HepG2 (cell line): ENCODE data around the gene ZFPM1. TPM values are rescaled to one million over a fixed set of nuclear protein-coding genes. Genes with fewer than 3 reads are reported as not detected.

ENCODE experiments used
- CEBPG ChIP-seq: IDR thresholded peaks from 2 replicates; pipeline ENCODE4 v1.6.1; 2016
- GTF2F1 ChIP-seq: fragments of 150-350 bp; IDR thresholded peaks from 2 replicates; pipeline ENCODE4 v1.6.1; 2014; ENCODE audit warnings: low read length
- HOXA5 ChIP-seq: sonication (generic); formaldehyde crosslinking; IDR thresholded peaks from 2 replicates; pipeline ENCODE4 v1.4.0; 2020; ENCODE audit warnings: missing genetic modification reagents
- KDM5A ChIP-seq: fragments of 200-600 bp; sonication (generic); IDR thresholded peaks from 2 replicates; pipeline ENCODE4 v1.7.0; 2018; ENCODE audit warnings: antibody characterized with exemption, mild to moderate bottlenecking, low read length, borderline replicate concordance
- TRAFD1 ChIP-seq: sonication (generic); formaldehyde crosslinking; IDR thresholded peaks from 2 replicates; pipeline ENCODE4 v1.5.1; 2020; ENCODE audit warnings: missing genetic modification reagents, mild to moderate bottlenecking, borderline replicate concordance
- ZNF263 ChIP-seq: sonication (generic); formaldehyde crosslinking; IDR thresholded peaks from 2 replicates; pipeline ENCODE4 v1.4.0; 2020; ENCODE audit warnings: missing genetic modification reagents
- ZNF512 ChIP-seq: sonication (generic); formaldehyde crosslinking; IDR thresholded peaks from 2 replicates; pipeline ENCODE4 v1.4.0; 2020; ENCODE audit warnings: mild to moderate bottlenecking, missing genetic modification reagents
- ZNF570 ChIP-seq: sonication (generic); formaldehyde crosslinking; IDR thresholded peaks from 2 replicates; pipeline ENCODE4 v1.4.0; 2020; ENCODE audit warnings: mild to moderate bottlenecking, missing genetic modification reagents, borderline replicate concordance
- ZNF629 ChIP-seq: sonication (generic); formaldehyde crosslinking; conservative IDR thresholded peaks from 2 replicates; pipeline ENCODE4 v1.5.0; 2020; ENCODE audit warnings: missing genetic modification reagents
- ZSCAN30 ChIP-seq: sonication (generic); formaldehyde crosslinking; IDR thresholded peaks from 2 replicates; pipeline ENCODE4 v1.5.0; 2020; ENCODE audit warnings: mild to moderate bottlenecking, missing genetic modification reagents
- polyA plus RNA-seq, 8 experiments: library from polyadenylated mRNA; depleted of rRNA in 3 of 8; stranded (reverse) in 7 of 8; unstranded in 1 of 8; fragments of >200 nt; fragmentation: Illumina TruSeq in 4 of 8; extraction: Trizol in 4 of 8; gene quantifications; 2 replicates each; pipeline versions ENCODE4 v1.2.1 to v1.2.3, GENCODE V29; 2011 to 2016; ENCODE audit warnings: low read depth in 4 of 8, missing spikeins in 1 of 8, mixed read lengths in 1 of 8; ENCODE audit not compliant: insufficient read depth in 1 of 8
- total RNA-seq, 5 experiments: library from RNA; depleted of rRNA; stranded (reverse); fragments of >200 nt; fragmentation: Illumina TruSeq; extraction: Trizol; gene quantifications; 2 replicates each; pipeline ENCODE4 v1.2.3, GENCODE V29; 2016; ENCODE audit warnings: low read depth in 1 of 5
- TF ChIP-seq, protein P1 (sequence below): sonication (generic); formaldehyde crosslinking; IDR thresholded peaks from 2 replicates; pipeline ENCODE4 v1.8.0; 2023; ENCODE audit warnings: mild to moderate bottlenecking, missing genetic modification reagents
- TF ChIP-seq, protein P2 (sequence below): sonication (generic); formaldehyde crosslinking; IDR thresholded peaks from 2 replicates; pipeline ENCODE4 v1.9.0; 2022; ENCODE audit warnings: missing genetic modification reagents, mild to moderate bottlenecking, borderline replicate concordance
- TF ChIP-seq, protein P3 (sequence below): sonication (generic); formaldehyde crosslinking; IDR thresholded peaks from 2 replicates; pipeline ENCODE4 v1.4.0; 2020; ENCODE audit warnings: missing genetic modification reagents
- TF ChIP-seq, protein P4 (sequence below): sonication (generic); formaldehyde crosslinking; IDR thresholded peaks from 2 replicates; pipeline ENCODE4 v1.8.1; 2022; ENCODE audit warnings: low read depth, mild to moderate bottlenecking, missing genetic modification reagents

The ZFPM1 gene
- total and polyA plus RNA-seq, 2 of the 13 experiments (the other 11 are each of a cell fraction or from before 2014, with no cell fraction given): 1.3 to 3.8 TPM

- TF ChIP-seq KDM5A (peak; percentile 96), HOXA5 (peak; percentile 17; the same call in 1 of the 2 replicates), ZNF263 (CRISPR knock-in tag) (0 out of 2 replicates have a peak, but pooled peaks have one; percentile 4), CEBPG (CRISPR knock-in tag) (no peak), TRAFD1 (no peak), ZNF629 (CRISPR knock-in tag) (0 out of 2 replicates have a peak, but pooled peaks have one; percentile 6), ZNF570 (CRISPR knock-in tag) (no peak), ZSCAN30 (no peak), GTF2F1 (no peak), ZNF512 (no peak)
- TF ChIP-seq, protein P1, sequence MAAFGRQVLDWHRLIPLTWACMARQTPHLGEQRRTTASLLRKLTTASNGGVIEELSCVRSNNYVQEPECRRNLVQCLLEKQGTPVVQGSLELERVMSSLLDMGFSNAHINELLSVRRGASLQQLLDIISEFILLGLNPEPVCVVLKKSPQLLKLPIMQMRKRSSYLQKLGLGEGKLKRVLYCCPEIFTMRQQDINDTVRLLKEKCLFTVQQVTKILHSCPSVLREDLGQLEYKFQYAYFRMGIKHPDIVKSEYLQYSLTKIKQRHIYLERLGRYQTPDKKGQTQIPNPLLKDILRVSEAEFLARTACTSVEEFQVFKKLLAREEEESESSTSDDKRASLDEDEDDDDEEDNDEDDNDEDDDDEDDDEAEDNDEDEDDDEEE (CRISPR knock-in tag): no peak
- TF ChIP-seq, protein P2, sequence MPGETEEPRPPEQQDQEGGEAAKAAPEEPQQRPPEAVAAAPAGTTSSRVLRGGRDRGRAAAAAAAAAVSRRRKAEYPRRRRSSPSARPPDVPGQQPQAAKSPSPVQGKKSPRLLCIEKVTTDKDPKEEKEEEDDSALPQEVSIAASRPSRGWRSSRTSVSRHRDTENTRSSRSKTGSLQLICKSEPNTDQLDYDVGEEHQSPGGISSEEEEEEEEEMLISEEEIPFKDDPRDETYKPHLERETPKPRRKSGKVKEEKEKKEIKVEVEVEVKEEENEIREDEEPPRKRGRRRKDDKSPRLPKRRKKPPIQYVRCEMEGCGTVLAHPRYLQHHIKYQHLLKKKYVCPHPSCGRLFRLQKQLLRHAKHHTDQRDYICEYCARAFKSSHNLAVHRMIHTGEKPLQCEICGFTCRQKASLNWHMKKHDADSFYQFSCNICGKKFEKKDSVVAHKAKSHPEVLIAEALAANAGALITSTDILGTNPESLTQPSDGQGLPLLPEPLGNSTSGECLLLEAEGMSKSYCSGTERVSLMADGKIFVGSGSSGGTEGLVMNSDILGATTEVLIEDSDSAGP (CRISPR knock-in tag): no peak
- TF ChIP-seq, protein P3, sequence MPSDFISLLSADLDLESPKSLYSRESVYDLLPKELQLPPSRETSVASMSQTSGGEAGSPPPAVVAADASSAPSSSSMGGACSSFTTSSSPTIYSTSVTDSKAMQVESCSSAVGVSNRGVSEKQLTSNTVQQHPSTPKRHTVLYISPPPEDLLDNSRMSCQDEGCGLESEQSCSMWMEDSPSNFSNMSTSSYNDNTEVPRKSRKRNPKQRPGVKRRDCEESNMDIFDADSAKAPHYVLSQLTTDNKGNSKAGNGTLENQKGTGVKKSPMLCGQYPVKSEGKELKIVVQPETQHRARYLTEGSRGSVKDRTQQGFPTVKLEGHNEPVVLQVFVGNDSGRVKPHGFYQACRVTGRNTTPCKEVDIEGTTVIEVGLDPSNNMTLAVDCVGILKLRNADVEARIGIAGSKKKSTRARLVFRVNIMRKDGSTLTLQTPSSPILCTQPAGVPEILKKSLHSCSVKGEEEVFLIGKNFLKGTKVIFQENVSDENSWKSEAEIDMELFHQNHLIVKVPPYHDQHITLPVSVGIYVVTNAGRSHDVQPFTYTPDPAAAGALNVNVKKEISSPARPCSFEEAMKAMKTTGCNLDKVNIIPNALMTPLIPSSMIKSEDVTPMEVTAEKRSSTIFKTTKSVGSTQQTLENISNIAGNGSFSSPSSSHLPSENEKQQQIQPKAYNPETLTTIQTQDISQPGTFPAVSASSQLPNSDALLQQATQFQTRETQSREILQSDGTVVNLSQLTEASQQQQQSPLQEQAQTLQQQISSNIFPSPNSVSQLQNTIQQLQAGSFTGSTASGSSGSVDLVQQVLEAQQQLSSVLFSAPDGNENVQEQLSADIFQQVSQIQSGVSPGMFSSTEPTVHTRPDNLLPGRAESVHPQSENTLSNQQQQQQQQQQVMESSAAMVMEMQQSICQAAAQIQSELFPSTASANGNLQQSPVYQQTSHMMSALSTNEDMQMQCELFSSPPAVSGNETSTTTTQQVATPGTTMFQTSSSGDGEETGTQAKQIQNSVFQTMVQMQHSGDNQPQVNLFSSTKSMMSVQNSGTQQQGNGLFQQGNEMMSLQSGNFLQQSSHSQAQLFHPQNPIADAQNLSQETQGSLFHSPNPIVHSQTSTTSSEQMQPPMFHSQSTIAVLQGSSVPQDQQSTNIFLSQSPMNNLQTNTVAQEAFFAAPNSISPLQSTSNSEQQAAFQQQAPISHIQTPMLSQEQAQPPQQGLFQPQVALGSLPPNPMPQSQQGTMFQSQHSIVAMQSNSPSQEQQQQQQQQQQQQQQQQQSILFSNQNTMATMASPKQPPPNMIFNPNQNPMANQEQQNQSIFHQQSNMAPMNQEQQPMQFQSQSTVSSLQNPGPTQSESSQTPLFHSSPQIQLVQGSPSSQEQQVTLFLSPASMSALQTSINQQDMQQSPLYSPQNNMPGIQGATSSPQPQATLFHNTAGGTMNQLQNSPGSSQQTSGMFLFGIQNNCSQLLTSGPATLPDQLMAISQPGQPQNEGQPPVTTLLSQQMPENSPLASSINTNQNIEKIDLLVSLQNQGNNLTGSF (CRISPR knock-in tag): 0 out of 2 replicates have a peak, but pooled peaks have one; percentile 8
- TF ChIP-seq, protein P4, sequence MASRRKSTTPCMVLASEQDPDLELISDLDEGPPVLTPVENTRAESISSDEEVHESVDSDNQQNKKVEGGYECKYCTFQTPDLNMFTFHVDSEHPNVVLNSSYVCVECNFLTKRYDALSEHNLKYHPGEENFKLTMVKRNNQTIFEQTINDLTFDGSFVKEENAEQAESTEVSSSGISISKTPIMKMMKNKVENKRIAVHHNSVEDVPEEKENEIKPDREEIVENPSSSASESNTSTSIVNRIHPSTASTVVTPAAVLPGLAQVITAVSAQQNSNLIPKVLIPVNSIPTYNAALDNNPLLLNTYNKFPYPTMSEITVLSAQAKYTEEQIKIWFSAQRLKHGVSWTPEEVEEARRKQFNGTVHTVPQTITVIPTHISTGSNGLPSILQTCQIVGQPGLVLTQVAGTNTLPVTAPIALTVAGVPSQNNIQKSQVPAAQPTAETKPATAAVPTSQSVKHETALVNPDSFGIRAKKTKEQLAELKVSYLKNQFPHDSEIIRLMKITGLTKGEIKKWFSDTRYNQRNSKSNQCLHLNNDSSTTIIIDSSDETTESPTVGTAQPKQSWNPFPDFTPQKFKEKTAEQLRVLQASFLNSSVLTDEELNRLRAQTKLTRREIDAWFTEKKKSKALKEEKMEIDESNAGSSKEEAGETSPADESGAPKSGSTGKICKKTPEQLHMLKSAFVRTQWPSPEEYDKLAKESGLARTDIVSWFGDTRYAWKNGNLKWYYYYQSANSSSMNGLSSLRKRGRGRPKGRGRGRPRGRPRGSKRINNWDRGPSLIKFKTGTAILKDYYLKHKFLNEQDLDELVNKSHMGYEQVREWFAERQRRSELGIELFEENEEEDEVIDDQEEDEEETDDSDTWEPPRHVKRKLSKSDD (CRISPR knock-in tag): no peak
These were observed 117.6 kb downstream of the ZFPM1 start (continued) for GRCh38 chr16:88570691-88571092.
